GM18951 (cell line): ENCODE data around the gene FARP2.
"Not testable (repeated sequence)": the region's sequence is repeated elsewhere in the genome, so short reads cannot be mapped to it uniquely, and the experiment has no call there.

Experiments used
- POLR2A ChIP-seq: IDR thresholded peaks from 4 replicates; pipeline ENCODE4 v1.6.1; 2011; ENCODE audit warnings: mild to moderate bottlenecking; ENCODE audit not compliant: insufficient read length, insufficient read depth; ENCODE audit errors: extremely low read depth
- in situ Hi-C: fragments of 300-500 bp; cut with MboI; formaldehyde crosslinking; loops from one replicate; pipeline ENCODE4 v1.12.0; 2022; ENCODE audit warnings: low sequenced_read_pairs, mixed read lengths, inconsistent platforms; ENCODE audit not compliant: unreplicated experiment

Gene FARP2

GRCh38 chr2:241315879-241316631 lies 40.0 kb upstream of the FARP2 start, which contains the start of gene SEPTIN2:
Gene SEPTIN2 (plus strand): TSS chr2:241315925. CDS start chr2:241324233, 8,308 bp downstream.
- in situ Hi-C loops, result no loop called here
- peak; percentile 82 for TF ChIP-seq POLR2A

GRCh38 chr2:241316825-241317224 lies 39.3 kb upstream of the FARP2 start:
- TF ChIP-seq POLR2A, result no peak
- in situ Hi-C loops, result no loop called here

- in situ Hi-C loops, result no loop called here
Measured at GRCh38 chr2:241317391-241317790, 38.7 kb upstream of the FARP2 start.

GRCh38 chr2:241318830-241319229 lies 37.3 kb upstream of the FARP2 start:
- in situ Hi-C loops, result not testable (repeated sequence)

More at GRCh38 chr2:241317391-241317790, 38.7 kb upstream of the FARP2 start:
- TF ChIP-seq POLR2A, result no peak

GRCh38 chr2:241320394-241320793 lies 35.7 kb upstream of the FARP2 start:
- in situ Hi-C loops, result no loop called here
- TF ChIP-seq POLR2A, result no peak

GRCh38 chr2:241321033-241321432 lies 35.1 kb upstream of the FARP2 start:
- no peak for TF ChIP-seq POLR2A
- in situ Hi-C loops, result no loop called here

GRCh38 chr2:241321886-241322285 lies 34.2 kb upstream of the FARP2 start:
- in situ Hi-C loops, result no loop called here
- TF ChIP-seq POLR2A, result no peak

- TF ChIP-seq POLR2A, result no peak
- in situ Hi-C loops, result no loop called here
Measured at GRCh38 chr2:241323778-241324177, 32.3 kb upstream of the FARP2 start.

GRCh38 chr2:241324775-241325174 lies 31.3 kb upstream of the FARP2 start:
- in situ Hi-C loops, result no loop called here
- TF ChIP-seq POLR2A, result no peak

- no peak for TF ChIP-seq POLR2A
- in situ Hi-C loops, result no loop called here
Measured at GRCh38 chr2:241325257-241325656, 30.8 kb upstream of the FARP2 start.

GRCh38 chr2:241329669-241330615 lies 26.1 kb upstream of the FARP2 start:
- in situ Hi-C loops, result no loop called here
- no peak for TF ChIP-seq POLR2A

- in situ Hi-C loops, result no loop called here
- TF ChIP-seq POLR2A, result no peak
Measured at GRCh38 chr2:241330616-241330981, 25.5 kb upstream of the FARP2 start.

GRCh38 chr2:241334813-241335212 lies 21.3 kb upstream of the FARP2 start:
- TF ChIP-seq POLR2A, result no peak
- in situ Hi-C loops, result no loop called here
